AG09319 (cell line): ENCODE measurements around the gene STUM.

Experiments
- DNase-seq: peaks from one replicate; pipeline ENCODE4 v3.0.0-alpha.2; 2010; ENCODE audit warnings: low read depth; ENCODE audit errors: extremely low read depth
- TF ChIP-seq, protein P1 (sequence below): IDR thresholded peaks from 2 replicates; pipeline ENCODE4 v1.5.1; 2011; ENCODE audit warnings: low read depth, mild to moderate bottlenecking, inconsistent platforms, low read length, moderate library complexity

The STUM gene

DNA sequence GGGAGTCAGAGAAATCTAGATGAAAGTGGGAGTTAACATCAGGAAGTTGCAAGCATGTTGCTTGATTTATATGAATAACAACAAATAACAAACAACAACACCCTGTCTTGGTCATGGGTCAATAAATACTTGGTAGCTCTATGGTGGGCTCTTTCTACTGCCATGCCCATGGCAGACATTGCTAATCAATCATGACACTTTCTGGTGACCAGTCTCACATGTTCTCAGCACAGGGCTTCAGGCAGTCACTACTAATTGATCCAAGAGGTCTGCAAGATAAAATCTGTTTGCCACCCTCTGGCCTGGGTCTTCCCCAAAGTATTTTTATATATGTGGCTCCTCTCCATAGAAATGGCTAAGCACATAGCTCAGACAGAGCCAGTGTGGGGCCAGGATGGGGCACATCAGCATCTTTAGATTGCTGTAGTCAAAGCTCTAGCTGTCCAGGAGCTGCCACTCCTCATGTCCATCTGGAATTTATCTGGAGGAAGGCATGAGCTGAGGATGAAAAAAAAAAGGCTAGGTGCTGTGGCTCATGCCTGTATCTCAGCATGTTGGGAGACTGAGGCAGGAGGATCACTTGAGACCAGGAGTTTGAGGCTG, 51.2 kb downstream of the STUM start:
- no peak for DNase-seq
- TF ChIP-seq, protein P1, sequence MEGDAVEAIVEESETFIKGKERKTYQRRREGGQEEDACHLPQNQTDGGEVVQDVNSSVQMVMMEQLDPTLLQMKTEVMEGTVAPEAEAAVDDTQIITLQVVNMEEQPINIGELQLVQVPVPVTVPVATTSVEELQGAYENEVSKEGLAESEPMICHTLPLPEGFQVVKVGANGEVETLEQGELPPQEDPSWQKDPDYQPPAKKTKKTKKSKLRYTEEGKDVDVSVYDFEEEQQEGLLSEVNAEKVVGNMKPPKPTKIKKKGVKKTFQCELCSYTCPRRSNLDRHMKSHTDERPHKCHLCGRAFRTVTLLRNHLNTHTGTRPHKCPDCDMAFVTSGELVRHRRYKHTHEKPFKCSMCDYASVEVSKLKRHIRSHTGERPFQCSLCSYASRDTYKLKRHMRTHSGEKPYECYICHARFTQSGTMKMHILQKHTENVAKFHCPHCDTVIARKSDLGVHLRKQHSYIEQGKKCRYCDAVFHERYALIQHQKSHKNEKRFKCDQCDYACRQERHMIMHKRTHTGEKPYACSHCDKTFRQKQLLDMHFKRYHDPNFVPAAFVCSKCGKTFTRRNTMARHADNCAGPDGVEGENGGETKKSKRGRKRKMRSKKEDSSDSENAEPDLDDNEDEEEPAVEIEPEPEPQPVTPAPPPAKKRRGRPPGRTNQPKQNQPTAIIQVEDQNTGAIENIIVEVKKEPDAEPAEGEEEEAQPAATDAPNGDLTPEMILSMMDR = no peak

DNA sequence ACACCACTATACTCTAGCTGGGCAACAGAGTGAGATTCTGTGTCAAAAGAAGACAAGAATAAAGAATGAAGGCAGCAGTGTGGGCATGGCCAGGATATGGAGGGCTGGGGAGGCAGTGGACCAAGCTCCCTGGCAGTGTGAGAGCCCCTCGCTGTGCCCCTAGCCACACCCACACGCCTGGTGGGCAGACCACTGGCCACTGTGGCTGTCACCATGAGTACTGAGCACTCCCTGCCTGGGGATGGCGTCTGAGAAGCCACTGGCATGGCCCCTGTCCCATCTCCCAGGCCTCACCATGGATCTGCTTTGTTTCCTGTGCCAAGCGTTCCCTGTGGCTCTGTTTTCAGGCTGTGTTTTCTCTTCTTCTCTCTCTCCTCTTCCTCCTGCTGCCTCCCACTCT, 51.7 kb downstream of the STUM start:
- no peak for DNase-seq
- TF ChIP-seq, protein P1 = no peak

DNA sequence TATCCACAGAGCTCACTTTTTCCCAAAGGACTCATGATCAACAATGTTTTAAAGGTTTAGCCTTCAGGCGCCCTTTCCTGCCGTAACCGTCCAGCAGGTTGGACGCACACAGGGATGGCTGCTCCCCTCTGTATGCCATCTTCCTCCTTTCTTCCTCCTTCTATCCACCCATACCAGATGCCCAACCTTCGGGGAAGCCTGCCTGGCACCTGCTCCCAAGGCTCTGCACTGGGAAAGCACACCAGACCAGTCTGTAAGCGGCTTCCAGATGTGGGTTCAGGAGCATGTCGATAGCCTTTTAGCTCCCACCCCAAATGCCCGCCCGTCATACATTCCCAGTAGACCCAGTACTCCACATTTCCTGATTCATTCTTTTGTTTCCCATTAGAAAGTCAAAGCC, 52.9 kb downstream of the STUM start:
- no peak for DNase-seq
- TF ChIP-seq, protein P1 = no peak

DNA sequence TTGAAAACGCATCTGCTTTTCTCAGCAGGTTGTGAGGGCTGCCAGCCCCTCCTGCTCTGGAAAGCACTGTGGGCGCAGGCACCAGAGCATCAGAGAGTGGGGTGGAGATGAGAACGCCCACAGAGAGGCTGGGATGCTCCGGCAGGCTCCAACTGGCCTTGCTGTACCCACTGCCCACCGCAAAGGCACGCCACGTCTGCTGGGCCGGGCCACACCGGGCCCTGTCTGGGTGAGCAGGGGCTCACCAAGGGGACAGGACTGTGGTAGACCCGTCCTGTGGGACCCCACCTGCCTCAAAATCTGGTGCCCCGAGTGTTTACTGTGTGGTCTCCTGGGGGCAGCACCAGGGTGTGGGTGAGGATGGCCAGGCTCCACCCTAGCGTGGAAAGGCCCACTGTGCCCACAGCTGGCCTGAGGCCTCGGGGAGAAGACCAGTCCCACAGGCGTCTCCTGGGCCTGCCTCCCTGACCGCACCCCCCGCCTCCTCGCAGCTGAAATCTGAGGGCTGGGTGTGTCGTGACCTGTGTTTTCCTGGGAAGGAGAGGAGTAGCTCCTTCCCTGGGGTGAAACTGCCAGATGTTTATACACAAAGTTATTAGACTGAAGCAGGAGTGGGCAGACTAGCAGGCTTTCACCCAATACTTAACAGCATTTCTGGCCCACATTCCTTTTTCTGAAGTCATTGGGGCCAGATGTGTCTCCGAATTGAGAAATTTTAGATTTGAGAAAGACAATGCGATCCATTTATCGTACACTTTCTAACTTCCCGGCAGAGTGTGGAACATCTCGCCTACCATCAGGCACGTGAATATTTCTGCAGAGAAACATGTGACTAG, 53.8 kb downstream of the STUM start:
- peak; percentile 85 for DNase-seq
- TF ChIP-seq, protein P1 = no peak

DNA sequence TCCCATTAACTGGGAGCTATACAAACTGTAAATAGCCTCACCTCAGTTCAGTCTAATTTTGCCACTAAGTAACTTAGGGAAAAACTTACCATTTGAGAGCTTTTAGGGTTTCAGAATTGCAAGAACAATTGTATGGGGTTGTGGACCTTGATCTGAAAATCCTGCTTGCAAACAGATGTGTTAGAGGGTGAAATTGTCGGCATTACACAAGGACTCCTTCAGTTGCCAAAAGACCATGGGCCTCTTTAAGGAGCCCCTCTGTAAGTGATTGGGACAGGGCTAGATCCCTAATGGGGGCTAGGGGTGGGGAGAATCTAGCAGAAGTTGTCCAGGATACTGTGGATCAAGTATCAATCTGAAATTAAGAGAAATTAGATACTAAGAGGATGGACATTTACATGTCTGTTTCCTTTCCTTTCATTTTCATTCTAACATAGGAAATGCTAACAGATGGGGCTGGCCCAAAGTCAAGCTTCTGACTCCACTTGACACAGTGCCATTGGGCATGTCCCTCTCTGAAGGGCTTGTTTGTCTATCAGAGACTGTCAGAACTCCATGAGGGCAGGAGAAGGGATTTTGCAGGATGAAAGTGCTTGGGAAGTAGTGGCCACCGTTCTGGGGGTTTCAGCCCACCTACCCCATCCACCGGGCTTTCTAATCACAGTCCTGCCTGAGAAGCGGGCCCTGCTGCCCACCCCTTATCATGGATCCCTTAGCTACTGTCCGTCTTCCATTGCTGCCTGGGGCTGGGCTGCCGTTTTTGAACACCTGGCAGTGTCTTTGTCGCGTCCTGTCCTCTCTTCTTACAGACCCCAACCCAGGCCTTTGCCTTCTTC, 54.7 kb downstream of the STUM start:
- TF ChIP-seq, protein P1 = no peak
- peak; percentile 39 for DNase-seq

DNA sequence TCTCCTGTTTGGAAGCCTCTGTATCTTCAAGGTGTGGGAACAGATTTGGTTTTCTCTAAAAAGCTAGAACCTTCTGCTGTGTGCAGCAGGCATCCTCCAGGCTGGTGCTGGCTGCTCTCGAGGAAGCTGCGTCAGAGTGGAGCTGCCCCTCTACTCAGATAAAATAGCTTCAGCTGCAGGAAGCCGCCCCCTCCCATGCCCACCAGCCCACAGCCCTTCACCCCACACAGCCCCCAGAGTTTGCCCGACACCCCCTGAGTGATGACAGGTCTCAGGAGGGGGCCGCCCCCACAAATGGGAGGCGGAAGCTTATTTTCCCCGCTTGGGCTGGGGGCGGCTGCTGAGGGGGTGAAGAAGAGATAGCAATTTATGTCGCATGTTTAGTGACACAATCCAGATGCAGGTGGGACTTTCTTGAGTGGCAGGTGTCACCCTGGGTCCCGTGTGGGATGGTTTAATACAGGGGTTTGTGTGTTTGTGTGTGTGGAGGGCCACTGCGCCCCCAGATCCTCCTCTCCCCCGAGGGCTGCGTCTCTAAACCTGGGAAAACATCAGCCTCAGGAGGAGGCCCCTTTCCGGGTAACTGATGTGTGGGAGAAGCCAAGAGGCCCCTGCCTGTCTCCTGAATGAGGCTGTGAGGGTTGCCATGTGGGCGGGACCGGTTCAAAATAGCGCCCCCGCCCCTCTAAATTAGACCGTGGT, 55.4 kb downstream of the STUM start:
- DNase-seq = no peak
- TF ChIP-seq, protein P1 = no peak
